ENCODE measurements around the gene FAM83D. TPM values are rescaled to one million over a fixed set of nuclear protein-coding genes. Genes with fewer than 3 reads are reported as not detected.

FAM83D gene
- total and polyA plus RNA-seq, 2 of the 8 experiments (the other 6 are each of a cell fraction or from before 2014, with no cell fraction given), result 60.9 to 62.6 TPM

DNA sequence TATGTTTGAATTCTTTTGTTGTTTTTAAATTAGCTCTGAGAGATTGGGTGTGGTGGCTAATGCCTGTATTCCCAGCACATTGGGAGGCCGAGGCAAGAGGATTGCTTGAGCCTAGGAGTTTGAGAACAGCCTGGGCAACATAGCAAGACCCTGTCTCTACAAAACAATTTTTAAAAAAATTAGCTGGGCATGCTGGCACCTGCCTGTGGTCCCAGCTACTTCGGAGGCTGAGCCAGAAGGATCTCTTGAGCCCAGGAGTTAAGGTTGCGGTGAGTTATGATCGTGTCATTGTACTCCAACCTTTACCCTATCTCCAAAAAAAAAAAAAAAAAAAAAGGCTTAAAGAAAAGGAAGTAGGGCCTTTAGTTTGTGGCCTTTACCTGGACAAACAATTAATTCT lies 58.8 kb downstream of the FAM83D start:
- no peak overlapping the region for H2AFZ ChIP-seq (ENCODE audit: low read length)
- H4K20me1 ChIP-seq (replicated peaks in 1 of 2; ENCODE audit: control insufficient read depth in 1 of 2, insufficient read depth in 2 of 2, low read length in 2 of 2), result no peaks in the 10 kb centered on the region
- H2BK15ac ChIP-seq (ENCODE audit: low read length), result no peak overlapping the region
- CTCF ChIA-PET (ENCODE audit: partially characterized antibody), result interaction anchor here (0.7 to 1.0 kb wide), 3 partner anchors 10 to 64 kb away, joined by 3 to 5 read pairs (median 3); no protein-coding TSS in a partner anchor
- H3K14ac ChIP-seq (ENCODE audit: insufficient read length), result no peak overlapping the region
- no peak overlapping the region for H2BK12ac ChIP-seq (ENCODE audit: low read depth, low read length)
- FAIRE-seq, result no peak
- no peak overlapping the region for H4K5ac ChIP-seq (ENCODE audit: insufficient read length, low read depth, low read length)
- DNase-seq (ENCODE audit: low read depth in 1 of 2, low spot score in 2 of 2), result no peak
- H3K9ac ChIP-seq (replicated peaks in 1 of 4; ENCODE audit: extremely low read depth in 1 of 4, low read depth in 3 of 4, low read length in 3 of 4), result no peak overlapping the region
- POLR2A ChIA-PET (ENCODE audit: partially characterized antibody), result interaction anchor here (0.8 to 1.2 kb wide), 2 partner anchors 22 to 1364 kb away, joined by 3 read pairs; partner anchors contain the start of gene DHX35
- no peaks in the 10 kb centered on the region; the same call in 1 of the 2 replicates for H3K23me2 ChIP-seq (ENCODE audit: low read depth, low read length)
- H3K18ac ChIP-seq (ENCODE audit: extremely low read depth, low read length), result no peak overlapping the region
- no peak overlapping the region for H4K8ac ChIP-seq (ENCODE audit: extremely low read depth, insufficient read depth, low read length)
- H3K27ac ChIP-seq (ENCODE audit: low read depth, low read length), result no peak overlapping the region
- 98% methylated on average over 4 of the region's 4 CpGs; no CpG with 5 or more reads in 1 of the 2 experiments for WGBS, 2 experiments (ENCODE audit: extremely low coverage in 1 of 2, insufficient coverage in 1 of 2, insufficient read length in 1 of 2, insufficient replicate concordance in 2 of 2, low coverage in 1 of 2, low lambda C conversion rate in 2 of 2, missing lambda C conversion rate in 1 of 2)
- no peak overlapping the region for H3K4ac ChIP-seq (replicated peaks; ENCODE audit: insufficient read length, low read depth, low read length)
- no peak overlapping the region for H2BK5ac ChIP-seq (ENCODE audit: low read depth, low read length)
- no peak overlapping the region for H3K23ac ChIP-seq (ENCODE audit: insufficient read length)
- TF ChIP-seq YY1 (IDR thresholded peaks at IDR 0.05; ENCODE audit: low read depth, low read length), result no peak
- TF ChIP-seq SP1 (IDR thresholded peaks at IDR 0.05; ENCODE audit: low read depth, low read length), result no peak
- no peak for TF ChIP-seq CTBP2 (IDR thresholded peaks at IDR 0.05; ENCODE audit: borderline replicate concordance, insufficient read depth, insufficient read length, low read length)
- TF ChIP-seq CBX5 (IDR thresholded peaks at IDR 0.05; ENCODE audit: low read depth, low read length), result no peak
- peaks cover 0 to 7% of the 10 kb centered on the region in 2 experiments; a peak in 2 of 4 replicates for H3K79me2 ChIP-seq (ENCODE audit: control insufficient read depth in 1 of 2, insufficient read depth in 2 of 2, low read length in 2 of 2)
- H3K79me1 ChIP-seq (ENCODE audit: low read depth, low read length), result no peaks in the 10 kb centered on the region
- H4K91ac ChIP-seq (replicated peaks; ENCODE audit: insufficient read length, low read length), result no peak overlapping the region
- H3K4me1 ChIP-seq (replicated peaks in 1 of 4; ENCODE audit: control insufficient read depth in 3 of 4, insufficient read depth in 4 of 4, low read length in 3 of 4), result peaks cover 0 to 3% (median 0%) of the 10 kb centered on the region in 4 experiments; a peak in 2 of 7 replicates
- no peak overlapping the region for H3K4me3 ChIP-seq (ENCODE audit: extremely low read depth in 1 of 4, insufficient read depth in 2 of 4, low read depth in 3 of 4, low read length in 4 of 4)
- H3K56ac ChIP-seq (replicated peaks; ENCODE audit: insufficient read length, low read depth, low read length), result no peak overlapping the region
- no peaks in the 10 kb centered on the region for H3K9me3 ChIP-seq (ENCODE audit: insufficient read depth in 2 of 2, low read depth in 1 of 2, low read length in 1 of 2)
- no peak overlapping the region for H3K4me2 ChIP-seq (ENCODE audit: insufficient read depth in 1 of 2, low read depth in 2 of 2, low read length in 2 of 2)
- H3K36me3 ChIP-seq (ENCODE audit: control insufficient read depth in 2 of 4, insufficient read depth in 4 of 4, low read length in 3 of 4), result peaks cover 0 to 18% (median 2%) of the 10 kb centered on the region in 4 experiments; a peak in 2 of 8 replicates
- no peaks in the 10 kb centered on the region for H3K27me3 ChIP-seq (replicated peaks in 1 of 4; ENCODE audit: control insufficient read depth in 3 of 4, extremely low read depth in 1 of 4, insufficient read depth in 3 of 4, low read length in 3 of 4)
- no peak overlapping the region for H2BK120ac ChIP-seq (replicated peaks; ENCODE audit: low read depth, low read length)
- H2BK20ac ChIP-seq (ENCODE audit: low read length), result no peak overlapping the region
- H2AK5ac ChIP-seq (ENCODE audit: low read depth, low read length), result no peak overlapping the region
